GM12891 (cell line): ENCODE results near the gene CPE.

Experiments
- DNase-seq: peaks from one replicate; pipeline ENCODE4 v3.0.0; 2011; ENCODE audit warnings: low spot score; ENCODE audit not compliant: insufficient read length
- FAIRE-seq: peaks from 2 replicates; lab custom pipeline; 2011; peaks lifted over from hg19 to GRCh38; lab: Jason Lieb, UNC
- PAX5 ChIP-seq: IDR thresholded peaks from 2 replicates; pipeline ENCODE4 v1.6.1; 2011; ENCODE audit warnings: low read length, moderate library complexity, mild to moderate bottlenecking; ENCODE audit not compliant: insufficient read depth, severe bottlenecking
- POLR2A ChIP-seq: IDR thresholded peaks from 2 replicates; pipeline ENCODE4 v1.6.1; 2011; ENCODE audit warnings: low read depth, low read length, control low read depth
- POLR2AphosphoS5 ChIP-seq: IDR thresholded peaks from 2 replicates; pipeline ENCODE4 v1.6.1; 2011; ENCODE audit warnings: low read depth, low read length, control low read depth
- POU2F2 ChIP-seq: IDR thresholded peaks from 2 replicates; pipeline ENCODE4 v1.6.1; 2011; ENCODE audit warnings: low read depth, mild to moderate bottlenecking, control low read depth, low read length, moderate library complexity
- SPI1 ChIP-seq: IDR thresholded peaks from 2 replicates; pipeline ENCODE4 v1.6.1; 2011; ENCODE audit warnings: low read depth, low read length, control low read depth
- TAF1 ChIP-seq: IDR thresholded peaks from 2 replicates; pipeline ENCODE4 v1.6.1; 2011; ENCODE audit warnings: low read depth, low read length, control low read depth

The CPE gene

DNA sequence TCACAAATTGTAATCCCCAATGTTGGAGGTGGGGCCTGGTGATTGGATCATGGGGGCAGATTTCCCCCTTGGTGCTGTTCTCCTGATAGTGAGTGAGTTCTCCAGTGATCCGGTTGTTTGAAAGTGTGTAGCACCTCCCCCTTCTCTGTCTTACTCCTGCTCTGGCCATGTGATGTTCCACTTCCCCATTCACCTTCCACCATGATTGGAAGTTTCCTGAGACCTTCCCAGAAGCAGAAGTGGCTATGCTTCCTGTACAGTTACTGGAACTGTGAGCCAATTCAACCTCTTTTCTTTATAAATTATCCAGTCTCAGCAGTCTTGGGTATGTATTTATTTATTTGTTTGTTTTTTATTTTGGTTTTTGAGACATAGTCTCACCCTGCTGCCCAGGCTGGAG lies 143.2 kb downstream of the CPE start:
- no peak for TF ChIP-seq PAX5
- peak; percentile 28; the same call in 1 of the 2 replicates for TF ChIP-seq SPI1
- FAIRE-seq (no peak), DNase-seq (no peak)

DNA sequence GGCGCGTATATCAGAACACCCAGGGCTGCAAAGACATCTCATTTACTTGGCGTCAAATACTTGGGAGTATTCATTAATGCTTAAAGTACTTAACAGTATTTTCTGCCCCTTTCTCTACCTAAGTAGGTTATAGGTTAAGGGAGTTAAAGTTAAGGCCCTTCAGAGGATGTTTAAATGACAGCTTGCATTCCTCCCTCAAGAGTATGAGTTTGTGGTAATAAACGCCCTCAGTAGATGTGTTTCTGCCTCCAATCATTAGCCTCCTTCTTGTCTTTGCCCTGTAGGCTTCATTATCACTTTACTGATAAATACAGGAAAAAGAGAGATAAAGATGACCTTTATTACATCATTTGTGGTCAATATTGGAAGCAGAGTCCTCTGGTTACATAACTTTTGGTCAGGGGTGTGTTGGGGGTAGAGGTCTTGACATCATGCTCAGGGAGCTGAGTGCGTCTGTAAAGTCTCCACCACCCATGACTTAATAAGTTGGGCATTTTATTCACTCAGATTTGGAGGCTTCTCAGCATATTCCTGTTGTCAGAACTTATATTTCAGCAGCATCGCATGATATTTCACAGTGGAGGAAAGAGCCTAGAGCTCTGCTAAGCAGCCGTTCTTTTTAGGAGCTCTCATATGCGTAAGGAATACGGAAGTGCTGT lies 145.9 kb downstream of the CPE start:
- no peak for TF ChIP-seq SPI1
- no peak for TF ChIP-seq TAF1
- TF ChIP-seq PAX5: no peak
- TF ChIP-seq POLR2A: no peak
- TF ChIP-seq POU2F2: no peak
- TF ChIP-seq POLR2AphosphoS5: no peak
- DNase-seq (no peak), FAIRE-seq (no peak)

DNA sequence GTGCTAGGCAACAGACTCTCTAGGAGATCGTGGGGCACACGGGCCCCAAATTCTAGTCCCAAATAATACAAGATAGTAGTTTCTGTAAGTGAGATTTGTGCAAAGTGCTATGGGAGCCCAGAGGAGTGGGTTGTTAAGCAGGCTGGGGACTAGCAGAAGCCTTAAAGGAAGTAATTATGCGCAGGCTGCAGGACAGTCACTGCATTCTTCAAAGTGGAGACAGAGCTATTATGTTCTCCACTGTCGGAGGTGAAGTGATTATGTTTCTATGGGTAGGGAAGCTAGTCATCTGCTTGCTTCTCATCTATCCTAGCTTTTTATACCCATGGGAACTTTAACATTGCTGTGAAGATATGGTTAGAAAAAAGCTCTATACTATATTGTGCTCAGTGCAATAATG lies 154.2 kb downstream of the CPE start:
- TF ChIP-seq TAF1: no peak
- no peak for TF ChIP-seq POLR2A
- no peak for TF ChIP-seq POLR2AphosphoS5
- DNase-seq: no peak
- FAIRE-seq: no peak

DNA sequence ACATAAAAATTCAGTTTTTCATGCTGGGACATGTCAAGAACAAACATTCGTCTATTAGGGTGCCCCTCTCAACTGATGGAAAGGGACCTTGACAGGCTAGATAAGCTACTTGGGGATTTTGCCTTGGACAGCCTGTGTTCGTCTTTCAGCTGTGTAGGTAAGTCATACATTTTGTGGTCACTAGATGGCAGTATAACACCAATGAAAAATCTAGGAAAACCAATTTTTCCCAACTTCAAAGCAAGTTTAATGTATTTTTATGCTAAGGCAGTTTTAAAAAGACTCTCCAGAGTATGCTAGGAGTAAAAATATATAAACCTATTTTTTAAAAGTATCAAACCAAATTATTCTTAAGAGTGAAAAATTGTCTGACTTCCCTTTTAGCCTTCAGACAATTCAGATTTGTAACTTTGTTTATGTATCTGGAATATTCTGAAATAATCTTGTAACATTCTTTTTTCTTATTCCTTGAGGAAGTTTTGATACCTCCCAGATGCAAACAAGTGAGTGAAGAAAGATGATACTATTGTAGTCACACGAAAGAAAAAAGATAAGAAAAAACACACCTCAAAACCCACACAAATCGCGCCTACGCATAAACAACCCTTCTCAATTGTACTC lies 158.3 kb downstream of the CPE start:
- TF ChIP-seq POLR2AphosphoS5 (no peak), SPI1 (no peak), PAX5 (no peak), POU2F2 (no peak), POLR2A (no peak), TAF1 (no peak)
- peak; percentile 58 for FAIRE-seq
- DNase-seq: peak; percentile 5

DNA sequence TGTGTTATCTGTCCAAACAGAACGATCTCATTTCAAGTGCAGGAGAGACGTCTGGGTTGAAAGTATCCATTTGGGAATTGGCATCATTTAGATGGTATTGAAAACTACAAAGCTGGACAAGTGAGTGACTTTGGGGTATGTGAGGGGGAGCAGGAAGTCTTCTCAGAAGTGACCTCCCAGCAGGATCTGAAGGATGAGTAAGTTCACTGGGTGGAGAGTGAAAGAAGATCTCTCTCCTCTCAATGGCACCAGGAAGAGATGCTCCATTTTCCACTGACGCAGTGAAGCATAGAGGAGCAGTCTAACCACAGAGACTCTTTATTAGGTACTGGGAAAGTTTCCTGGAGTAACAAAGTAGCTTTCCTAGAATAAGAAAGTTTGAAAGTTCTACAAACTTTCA lies 161.0 kb downstream of the CPE start:
- TF ChIP-seq SPI1 (no peak), POLR2A (no peak), POLR2AphosphoS5 (no peak), PAX5 (no peak), POU2F2 (no peak), TAF1 (no peak)
- FAIRE-seq (no peak), DNase-seq (no peak)

DNA sequence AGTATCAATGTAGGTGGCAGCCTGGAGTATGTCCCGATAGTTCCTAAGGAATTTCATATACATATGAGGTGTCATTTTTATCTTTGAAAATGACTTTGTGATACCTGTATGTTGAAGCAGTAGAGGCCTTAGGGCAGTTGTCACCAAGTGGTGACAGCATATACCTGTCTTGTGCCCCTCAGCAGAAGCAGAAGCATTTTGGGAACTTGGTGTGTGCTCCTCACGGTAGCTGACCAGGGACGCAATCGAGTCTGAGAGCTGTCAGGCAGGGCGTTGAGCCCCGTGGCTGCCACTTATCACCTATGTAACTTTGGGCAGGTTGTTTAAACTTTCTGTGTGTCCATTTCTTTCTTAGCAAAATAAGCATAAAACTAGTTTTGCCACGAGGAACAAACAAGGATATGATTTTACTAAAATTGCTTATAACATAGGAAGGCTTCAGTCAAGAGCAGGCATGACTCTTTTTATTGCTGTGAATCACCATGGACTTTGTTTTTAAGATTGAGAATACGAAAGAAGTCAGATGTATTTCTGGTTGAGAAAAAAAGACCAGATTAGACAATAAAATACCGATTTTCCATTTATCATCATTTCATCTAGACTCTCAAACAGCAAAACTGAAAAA lies 161.5 kb downstream of the CPE start:
- FAIRE-seq: no peak

DNA sequence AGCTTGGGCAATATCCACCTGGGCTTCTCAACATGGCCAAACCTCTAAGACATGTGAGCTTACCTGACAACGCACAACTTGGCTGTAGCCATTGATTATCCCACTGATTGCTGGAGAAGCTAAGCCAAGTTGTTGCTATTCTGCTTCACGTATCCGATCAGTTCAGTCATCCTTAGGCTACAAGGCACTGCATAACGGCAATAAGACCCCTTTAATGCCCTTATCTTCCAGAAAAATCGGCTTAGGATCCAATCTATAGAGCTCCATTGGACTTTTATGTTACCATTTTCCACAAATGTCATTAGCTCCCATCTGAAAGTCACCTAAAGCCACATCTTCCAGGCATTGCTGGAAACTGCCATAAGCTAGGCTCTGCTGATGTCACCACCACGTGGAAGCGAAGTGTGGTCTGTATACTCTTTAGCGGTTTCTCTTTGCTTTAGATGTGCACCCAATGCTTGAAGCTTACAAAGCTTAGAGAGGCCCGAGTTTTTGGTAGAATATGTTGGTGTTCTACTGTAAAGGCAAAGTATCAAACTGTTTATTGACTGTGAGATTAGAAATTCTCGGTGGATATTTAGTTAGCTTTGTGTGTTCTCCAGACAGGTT lies 163.1 kb downstream of the CPE start:
- no peak for DNase-seq
- FAIRE-seq: no peak
- TF ChIP-seq PAX5 (no peak), SPI1 (no peak), POU2F2 (no peak), POLR2A (no peak), POLR2AphosphoS5 (no peak), TAF1 (no peak)

More for the DNA sequence above, 161.5 kb downstream of the CPE start:
- TF ChIP-seq POLR2AphosphoS5: no peak
- TF ChIP-seq PAX5: no peak
- no peak for TF ChIP-seq TAF1
- TF ChIP-seq SPI1: no peak
- TF ChIP-seq POLR2A: no peak
- no peak for TF ChIP-seq POU2F2
- DNase-seq: no peak

DNA sequence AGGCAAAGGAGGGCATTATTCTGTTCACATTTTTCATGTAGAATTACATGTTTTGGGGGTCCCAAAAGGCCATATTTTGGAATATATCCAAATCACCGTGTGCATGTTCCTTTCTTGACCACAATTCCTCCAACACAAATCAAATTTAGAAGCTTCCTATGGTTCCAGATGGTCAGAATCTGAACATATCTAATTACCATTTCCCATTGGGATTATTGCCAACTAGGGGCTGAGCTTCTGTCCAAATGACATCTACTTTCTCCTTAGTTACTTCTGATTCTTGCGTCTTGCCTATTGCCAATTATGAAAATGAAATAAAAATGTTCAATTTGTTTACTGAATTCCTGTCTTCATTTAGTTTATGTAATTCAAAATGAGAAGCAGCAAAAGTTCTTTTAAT lies 163.7 kb downstream of the CPE start:
- FAIRE-seq (no peak), DNase-seq (no peak)
- TF ChIP-seq POLR2A: no peak
- TF ChIP-seq TAF1: no peak
- TF ChIP-seq POLR2AphosphoS5: no peak
- no peak for TF ChIP-seq POU2F2
- TF ChIP-seq PAX5: no peak
- TF ChIP-seq SPI1: no peak
